HCT116 (cell line): Measurements from ENCODE around the gene KYAT1. TPM values are rescaled to one million over a fixed set of nuclear protein-coding genes. Genes with fewer than 3 reads are reported as not detected.

Source experiments
- ATAC-seq: fragments of 200-7000 bp; cut with Tn5 transposase; 2 replicates; pipeline ENCODE4 v1.9.1; 2020; ENCODE audit warnings: mild to moderate bottlenecking, moderate library complexity
- BruUV-seq: library from RNA; stranded (reverse); fragments of 400-500 nt; replicated peaks from 2 replicates; lab custom pipeline; 2021; lab: Mats Ljungman, UMichigan
- CTCF ChIA-PET: fragments of 300-600 bp; sonication (Branson Sonifier 250); formaldehyde crosslinking; loops from one replicate; lab custom pipeline; 2021; ENCODE audit warnings: antibody characterized with exemption; lab: Charles Lee
- POLR2A ChIA-PET: fragments of 300-600, 350-600 bp; sonication (Branson Sonifier 250); formaldehyde crosslinking; loops from one replicate; lab custom pipeline; 2021; ENCODE audit warnings: antibody characterized with exemption; lab: Charles Lee
- RAD21 ChIA-PET, 2 experiments: fragments of 300-600 bp; sonication (Branson Sonifier 250); formaldehyde crosslinking; loops; one replicate each; lab custom pipeline; 2023; ENCODE audit warnings: low total read pairs in 2 of 2; ENCODE audit not compliant: uncharacterized antibody in 2 of 2, unreplicated experiment in 2 of 2, low non-redundant PET in 1 of 2; lab: Charles Lee
- DNase-seq: peaks from one replicate; pipeline ENCODE4 v3.0.0-alpha.2; 2010; ENCODE audit warnings: low read depth, low spot score
- H2AFZ ChIP-seq: fragments of 200-600 bp; shearing (Covaris generic), sonication (generic); 2 replicates; pipeline ENCODE4 v1.6.1; 2017; ENCODE audit warnings: low read depth, mixed run types, mixed read lengths, antibody characterized with exemption, low read length; ENCODE audit not compliant: poor library complexity, severe bottlenecking
- H3K27ac ChIP-seq: 2 replicates; pipeline ENCODE4 v1.5.1; 2012; ENCODE audit warnings: low read depth, low read length
- H3K27me3 ChIP-seq: fragments of 200-600 bp; sonication (generic); 2 replicates; pipeline ENCODE4 v1.6.1; 2016; ENCODE audit warnings: mixed run types, low read length, mixed read lengths; ENCODE audit not compliant: insufficient read depth
- H3K36me3 ChIP-seq, 2 experiments: fragments of 200-500 bp in 1 of 2; fragments of 200-600 bp in 1 of 2; sonication (Bioruptor generic) in 1 of 2; sonication (generic) in 1 of 2; 2 replicates each; pipeline versions ENCODE4 v1.5.1 to v1.6.1; 2014 to 2016; ENCODE audit warnings: low read length in 2 of 2, inconsistent platforms in 1 of 2, mixed read lengths in 1 of 2, mixed run types in 1 of 2; ENCODE audit not compliant: insufficient read depth in 2 of 2, control insufficient read depth in 1 of 2
- H3K4me1 ChIP-seq, 2 experiments: fragments of 200-600 bp in 1 of 2; sonication (generic) in 1 of 2; 2 replicates each; pipeline versions ENCODE4 v1.5.1 to v1.6.1; 2012 to 2017; ENCODE audit warnings: low read length in 2 of 2, inconsistent platforms in 1 of 2, mild to moderate bottlenecking in 1 of 2, mixed read lengths in 1 of 2, mixed run types in 1 of 2, moderate library complexity in 1 of 2; ENCODE audit not compliant: insufficient read depth in 2 of 2, control insufficient read depth in 1 of 2
- H3K4me2 ChIP-seq: fragments of 200-600 bp; sonication (generic); 2 replicates; pipeline ENCODE4 v1.6.1; 2017; ENCODE audit warnings: mixed run types, low read length, mixed read lengths
- H3K4me3 ChIP-seq, 2 experiments: fragments of 200-600 bp in 1 of 2; sonication (generic) in 1 of 2; replicated peaks in 1 of 2; 2 replicates each; pipeline ENCODE4 v1.5.1; 2011 to 2016; ENCODE audit warnings: low read length in 2 of 2, control low read depth in 1 of 2, low read depth in 1 of 2, mild to moderate bottlenecking in 1 of 2, mixed read lengths in 1 of 2, mixed run types in 1 of 2
- H3K79me2 ChIP-seq: fragments of 200-600 bp; sonication (generic); 2 replicates; pipeline ENCODE4 v1.6.1; 2017; ENCODE audit warnings: mild to moderate bottlenecking, mixed run types, low read length, moderate library complexity, mixed read lengths; ENCODE audit not compliant: insufficient read depth
- H3K9ac ChIP-seq: fragments of 200-600 bp; sonication (generic); 2 replicates; pipeline ENCODE4 v1.6.1; 2016; ENCODE audit warnings: low read length, mixed read lengths
- H3K9me2 ChIP-seq: fragments of 200-600 bp; sonication (generic), shearing (Covaris generic); 2 replicates; pipeline ENCODE4 v1.6.1; 2017; ENCODE audit warnings: mixed run types, mild to moderate bottlenecking, moderate library complexity; ENCODE audit not compliant: insufficient read depth
- H3K9me3 ChIP-seq, 2 experiments: fragments of 200-500 bp in 1 of 2; fragments of 200-600 bp in 1 of 2; sonication (Bioruptor generic) in 1 of 2; sonication (generic) in 1 of 2; 2 replicates each; pipeline ENCODE4 v1.6.1; 2014 to 2017; ENCODE audit warnings: low read length in 2 of 2, mixed read lengths in 2 of 2, inconsistent platforms in 1 of 2, low read depth in 1 of 2, mild to moderate bottlenecking in 1 of 2, mixed run types in 1 of 2, moderate library complexity in 1 of 2; ENCODE audit not compliant: control insufficient read depth in 1 of 2, insufficient read depth in 1 of 2
- H4K20me1 ChIP-seq: fragments of 200-600 bp; sonication (generic), shearing (Covaris generic); 2 replicates; pipeline ENCODE4 v1.6.1; 2017; ENCODE audit warnings: mixed run types, mild to moderate bottlenecking, moderate library complexity; ENCODE audit not compliant: insufficient read depth
- ATF3 ChIP-seq: IDR thresholded peaks from 2 replicates; pipeline ENCODE4 v1.6.1; 2012
- CEBPB ChIP-seq: IDR thresholded peaks from 2 replicates; pipeline ENCODE4 v1.6.1; 2012; ENCODE audit warnings: low read depth
- CTCF ChIP-seq, 3 experiments: fragments of 200-600 bp in 1 of 3; sonication (generic) in 1 of 3; IDR thresholded peaks in 2 of 3; conservative IDR thresholded peaks in 1 of 3; 2 replicates each; pipeline ENCODE4 v1.5.1; 2012 to 2017; ENCODE audit warnings: low read depth in 2 of 3, low read length in 2 of 3, antibody characterized with exemption in 1 of 3, borderline replicate concordance in 1 of 3, control low read depth in 1 of 3, mild to moderate bottlenecking in 1 of 3, mixed read lengths in 1 of 3, mixed run types in 1 of 3, moderate library complexity in 1 of 3; ENCODE audit not compliant: insufficient read depth in 1 of 3
- EGR1 ChIP-seq: IDR thresholded peaks from 2 replicates; pipeline ENCODE4 v1.6.1; 2012; ENCODE audit warnings: low read depth
- ELF1 ChIP-seq: IDR thresholded peaks from 2 replicates; pipeline ENCODE4 v1.6.1; 2012; ENCODE audit warnings: low read depth, borderline replicate concordance
- EZH2 ChIP-seq: fragments of 200-600 bp; sonication (generic); IDR thresholded peaks from 2 replicates; pipeline ENCODE4 v1.6.1; 2017; ENCODE audit warnings: antibody characterized with exemption, mixed run types
- EZH2phosphoT487 ChIP-seq: fragments of 200-600 bp; IDR thresholded peaks from 2 replicates; pipeline ENCODE4 v1.6.1; 2018; ENCODE audit warnings: antibody characterized with exemption, borderline replicate concordance
- FOSL1 ChIP-seq: IDR thresholded peaks from 2 replicates; pipeline ENCODE4 v1.6.1; 2012; ENCODE audit warnings: low read depth
- JUND ChIP-seq: IDR thresholded peaks from 2 replicates; pipeline ENCODE4 v1.6.1; 2012
- POLR2AphosphoS5 ChIP-seq: IDR thresholded peaks from 2 replicates; pipeline ENCODE4 v1.6.1; 2011; ENCODE audit warnings: mild to moderate bottlenecking, low read depth, low read length, moderate library complexity
- REST ChIP-seq: IDR thresholded peaks from 2 replicates; pipeline ENCODE4 v1.6.1; 2012; ENCODE audit warnings: low read depth
- SIN3A ChIP-seq: IDR thresholded peaks from 2 replicates; pipeline ENCODE4 v1.6.1; 2012; ENCODE audit warnings: low read depth
- TCF7L2 ChIP-seq: IDR thresholded peaks from 2 replicates; pipeline ENCODE4 v1.7.0; 2011; ENCODE audit warnings: borderline replicate concordance, inconsistent platforms; ENCODE audit not compliant: insufficient read depth, insufficient read length; ENCODE audit errors: extremely low read depth
- ZFX ChIP-seq: fragments of 450-650 bp; IDR thresholded peaks from 2 replicates; pipeline ENCODE4 v1.6.1; 2017
- ZNF274 ChIP-seq: fragments of 200-500 bp; sonication (Bioruptor generic); IDR thresholded peaks from 2 replicates; pipeline ENCODE4 v1.6.1; 2014; ENCODE audit warnings: mild to moderate bottlenecking, low read depth, low read length, inconsistent platforms
- intact Hi-C: fragments of 100-400 bp; cut with micrococcal nuclease; formaldehyde crosslinking; loops from 2 replicates; pipeline ENCODE4 v1.10.0; 2022
- total RNA-seq: library from RNA; stranded (reverse); gene quantifications from one replicate; pipeline ENCODE4 v1.2.1, GENCODE V29; 2021; ENCODE audit not compliant: unreplicated experiment

Gene KYAT1
- total RNA-seq, 1 experiment from 2014 or later: 10.1 TPM

GRCh38 chr9:128898845-128899565 is 17.3 kb upstream of the KYAT1 start:
- no peak for TF ChIP-seq ATF3
- no peak for TF ChIP-seq EZH2
- TF ChIP-seq JUND: no peak
- no peak overlapping the region for H3K4me2 ChIP-seq
- intact Hi-C loops: no loop called here
- no peak overlapping the region for H3K4me3 ChIP-seq
- no peak overlapping the region; the same call in 1 of the 2 replicates for H3K27ac ChIP-seq
- ChIA-PET CTCF (no interaction called here), RAD21 (no interaction called here), POLR2A (no interaction called here)
- no peak for ATAC-seq
- no TSS peak for BruUV-seq
- H4K20me1 ChIP-seq: no peaks in the 10 kb centered on the region
- H3K9me2 ChIP-seq: no peaks in the 10 kb centered on the region
- 0 out of 4 replicates have a peak, but pooled peaks cover 0 to 4% of the 10 kb centered on the region in 2 experiments for H3K36me3 ChIP-seq
- H3K4me1 ChIP-seq: peaks cover 12 to 27% of the 10 kb centered on the region in 2 experiments
- H3K9ac ChIP-seq: no peak overlapping the region
- no peak for DNase-seq
- no peaks in the 10 kb centered on the region for H3K9me3 ChIP-seq
- no peaks in the 10 kb centered on the region; the same call in 1 of the 2 replicates for H3K79me2 ChIP-seq
- no peaks in the 10 kb centered on the region for H3K27me3 ChIP-seq
- no peak overlapping the region for H2AFZ ChIP-seq

GRCh38 chr9:128898382-128898781 is 16.6 kb upstream of the KYAT1 start:
- Histone ChIP-seq H3K9me3 (no peaks in the 10 kb centered on the region), H3K4me1 (peaks cover 9 to 22% of the 10 kb centered on the region in 2 experiments), H4K20me1 (no peaks in the 10 kb centered on the region), H3K4me2 (no peak overlapping the region), H3K36me3 (0 out of 4 replicates have a peak, but pooled peaks cover 2 to 4% of the 10 kb centered on the region in 2 experiments), H3K4me3 (no peak overlapping the region), H3K27ac (no peak overlapping the region; the same call in 1 of the 2 replicates), H3K79me2 (no peaks in the 10 kb centered on the region; the same call in 1 of the 2 replicates), H3K27me3 (no peaks in the 10 kb centered on the region), H3K9me2 (no peaks in the 10 kb centered on the region), H2AFZ (no peak overlapping the region), H3K9ac (no peak overlapping the region)
- ATAC-seq (no peak), DNase-seq (no peak)
- ChIA-PET CTCF (no interaction called here), POLR2A (no interaction called here), RAD21 (no interaction called here)
- intact Hi-C loops: no loop called here
- no TSS peak for BruUV-seq
- TF ChIP-seq CEBPB (no peak), ZNF274 (no peak), SIN3A (no peak), REST (no peak), EZH2phosphoT487 (no peak), ELF1 (no peak), FOSL1 (no peak), ZFX (no peak), JUND (no peak), POLR2AphosphoS5 (no peak), EGR1 (no peak), TCF7L2 (no peak), CTCF (IDR thresholded peaks at IDR 0.05 in 2 of 3, conservative IDR thresholded peaks at IDR 0.05 in 1 of 3; ENCODE audit: borderline replicate concordance in 1 of 3, insufficient read depth in 1 of 3, low read depth in 2 of 3, low read length in 2 of 3) (no peak)
